GM19324 (cell line): Measurements from ENCODE around the gene WDR27.
"Not testable (repeated sequence)": the region's sequence is repeated elsewhere in the genome, so short reads cannot be mapped to it uniquely, and the experiment has no call there.

Experiments
- ATAC-seq: cut with Tn5 transposase; IDR thresholded peaks from one replicate; pipeline ENCODE4 v1.9.1; 2021; ENCODE audit warnings: mild to moderate bottlenecking, moderate library complexity; ENCODE audit not compliant: unreplicated experiment, low FRiP score

Gene WDR27

GRCh38 chr6:169498916-169499513 is 202.8 kb downstream of the WDR27 start:
- no peak for ATAC-seq

- ATAC-seq = no peak
Measured at GRCh38 chr6:169495601-169496000, 206.2 kb downstream of the WDR27 start.

GRCh38 chr6:169494038-169494437 is 207.8 kb downstream of the WDR27 start:
- no peak for ATAC-seq

- no peak for ATAC-seq
Measured at GRCh38 chr6:169491482-169491881, 210.3 kb downstream of the WDR27 start.

GRCh38 chr6:169490830-169491229 is 211.0 kb downstream of the WDR27 start:
- ATAC-seq = no peak

GRCh38 chr6:169490246-169490641 is 211.6 kb downstream of the WDR27 start:
- no peak for ATAC-seq

- ATAC-seq = no peak
Measured at GRCh38 chr6:169489563-169490245, 212.1 kb downstream of the WDR27 start.

GRCh38 chr6:169487579-169488436 is 214.0 kb downstream of the WDR27 start:
- no peak for ATAC-seq

- ATAC-seq = no peak
Measured at GRCh38 chr6:169479783-169480495, 221.9 kb downstream of the WDR27 start.

GRCh38 chr6:169474362-169474761 is 227.5 kb downstream of the WDR27 start:
- ATAC-seq = no peak

GRCh38 chr6:169473663-169474062 is 228.2 kb downstream of the WDR27 start:
- no peak for ATAC-seq

GRCh38 chr6:169472786-169473416 is 228.9 kb downstream of the WDR27 start:
- no peak for ATAC-seq

- ATAC-seq = no peak
Measured at GRCh38 chr6:169470790-169471189, 231.0 kb downstream of the WDR27 start.

GRCh38 chr6:169469028-169469427 is 232.8 kb downstream of the WDR27 start:
- no peak for ATAC-seq

GRCh38 chr6:169467755-169468154 is 234.1 kb downstream of the WDR27 start:
- ATAC-seq = not testable (repeated sequence)

GRCh38 chr6:169466256-169466655 is 235.6 kb downstream of the WDR27 start:
- ATAC-seq = not testable (repeated sequence)

- no peak for ATAC-seq
Measured at GRCh38 chr6:169457762-169458161, 244.1 kb downstream of the WDR27 start.

GRCh38 chr6:169456840-169457239 is 245.0 kb downstream of the WDR27 start:
- ATAC-seq = no peak

- no peak for ATAC-seq
Measured at GRCh38 chr6:169455470-169455869, 246.4 kb downstream of the WDR27 start.

- no peak for ATAC-seq
Measured at GRCh38 chr6:169454872-169455204, 247.0 kb downstream of the WDR27 start.
